Neural progenitor cell (in vitro differentiated cells): Measurements from ENCODE around the gene PIWIL4.

Experiments
- EZH2 ChIP-seq: fragments of 200-600 bp; sonication (generic); IDR thresholded peaks from 2 replicates; pipeline ENCODE4 v1.6.1; 2017; ENCODE audit warnings: antibody characterized with exemption, mild to moderate bottlenecking, moderate library complexity
- TF ChIP-seq, protein P1 (sequence below): fragments of 200-600 bp; sonication (generic); IDR thresholded peaks from 2 replicates; pipeline ENCODE4 v1.5.1; 2017; ENCODE audit warnings: antibody characterized with exemption, mild to moderate bottlenecking

DNA sequence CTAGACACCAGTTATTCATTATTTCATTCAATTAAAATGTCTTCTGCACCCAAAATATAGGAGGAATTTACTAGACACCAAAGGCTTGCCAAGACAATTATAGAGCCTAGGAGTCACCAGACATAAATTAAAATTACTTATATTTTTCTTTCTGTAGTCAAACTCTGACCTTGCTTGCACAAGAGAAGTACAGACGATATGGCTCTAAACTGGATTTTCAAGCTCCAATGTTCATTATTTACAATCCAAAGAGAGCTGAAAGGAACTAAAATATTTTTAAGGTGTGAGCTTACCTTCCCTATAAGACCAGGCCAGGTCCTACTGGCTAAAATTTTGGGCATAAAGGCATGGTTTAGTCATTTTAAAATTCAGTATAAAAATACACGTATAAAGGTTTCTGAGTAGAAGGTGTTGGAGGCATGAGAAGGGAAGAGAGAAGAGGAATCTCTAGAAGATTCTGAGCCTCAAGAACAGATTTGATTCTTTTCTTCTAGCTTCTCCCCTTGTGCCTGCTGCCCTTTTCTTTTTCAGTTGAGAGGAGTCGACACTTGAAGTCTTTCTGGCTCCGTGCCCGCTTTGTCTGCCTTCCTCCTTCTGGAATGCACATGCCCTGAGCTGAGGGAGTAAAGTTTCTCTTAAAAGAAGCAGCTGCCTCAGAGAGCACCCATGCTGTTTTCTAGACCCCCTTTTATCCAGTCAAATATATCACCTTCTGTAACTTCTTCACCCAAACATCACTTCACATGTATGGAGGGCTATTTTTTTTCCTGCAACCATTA lies 41.4 kb upstream of the PIWIL4 start:
- TF ChIP-seq, protein P1, sequence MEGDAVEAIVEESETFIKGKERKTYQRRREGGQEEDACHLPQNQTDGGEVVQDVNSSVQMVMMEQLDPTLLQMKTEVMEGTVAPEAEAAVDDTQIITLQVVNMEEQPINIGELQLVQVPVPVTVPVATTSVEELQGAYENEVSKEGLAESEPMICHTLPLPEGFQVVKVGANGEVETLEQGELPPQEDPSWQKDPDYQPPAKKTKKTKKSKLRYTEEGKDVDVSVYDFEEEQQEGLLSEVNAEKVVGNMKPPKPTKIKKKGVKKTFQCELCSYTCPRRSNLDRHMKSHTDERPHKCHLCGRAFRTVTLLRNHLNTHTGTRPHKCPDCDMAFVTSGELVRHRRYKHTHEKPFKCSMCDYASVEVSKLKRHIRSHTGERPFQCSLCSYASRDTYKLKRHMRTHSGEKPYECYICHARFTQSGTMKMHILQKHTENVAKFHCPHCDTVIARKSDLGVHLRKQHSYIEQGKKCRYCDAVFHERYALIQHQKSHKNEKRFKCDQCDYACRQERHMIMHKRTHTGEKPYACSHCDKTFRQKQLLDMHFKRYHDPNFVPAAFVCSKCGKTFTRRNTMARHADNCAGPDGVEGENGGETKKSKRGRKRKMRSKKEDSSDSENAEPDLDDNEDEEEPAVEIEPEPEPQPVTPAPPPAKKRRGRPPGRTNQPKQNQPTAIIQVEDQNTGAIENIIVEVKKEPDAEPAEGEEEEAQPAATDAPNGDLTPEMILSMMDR: no peak
- TF ChIP-seq EZH2: no peak
